Activated T-cell treated with anti-CD3 and anti-CD28 coated beads, Interleukin-2, amount 50 U/mL, for 48 hours (primary cell): ENCODE results near the gene USP49.
"Not testable (repeated sequence)": the region's sequence is repeated elsewhere in the genome, so short reads cannot be mapped to it uniquely, and the experiment has no call there.

Experiments used
- DNase-seq, 2 experiments: peaks; one replicate each; pipeline ENCODE4 v3.0.0-alpha.2; 2020

USP49 gene

GRCh38 chr6:41778895-41779294 lies 116.3 kb downstream of the USP49 start:
- DNase-seq, result no peak

GRCh38 chr6:41777551-41778285 lies 117.5 kb downstream of the USP49 start:
- no peak for DNase-seq

- no peak for DNase-seq
Observed at GRCh38 chr6:41775293-41775882, 119.8 kb downstream of the USP49 start.

- no peak for DNase-seq
Observed at GRCh38 chr6:41774841-41775240, 120.3 kb downstream of the USP49 start.

- DNase-seq, result no peak
Observed at GRCh38 chr6:41771058-41771983, 123.9 kb downstream of the USP49 start.

- DNase-seq, result no peak
Observed at GRCh38 chr6:41770381-41771057, 124.7 kb downstream of the USP49 start.

GRCh38 chr6:41769376-41769775 lies 125.8 kb downstream of the USP49 start:
- no peak for DNase-seq

GRCh38 chr6:41768545-41769308 lies 126.4 kb downstream of the USP49 start:
- DNase-seq, result no peak

GRCh38 chr6:41767112-41767833 lies 127.9 kb downstream of the USP49 start:
- no peak for DNase-seq

GRCh38 chr6:41766043-41766664 lies 129.0 kb downstream of the USP49 start:
- not testable (repeated sequence) for DNase-seq

GRCh38 chr6:41763470-41763869 lies 131.7 kb downstream of the USP49 start:
- no peak for DNase-seq

- no peak for DNase-seq
Observed at GRCh38 chr6:41759905-41760579, 135.1 kb downstream of the USP49 start.

- no peak for DNase-seq
Observed at GRCh38 chr6:41759106-41759904, 135.9 kb downstream of the USP49 start.

- no peak for DNase-seq
Observed at GRCh38 chr6:41758641-41759035, 136.5 kb downstream of the USP49 start.

GRCh38 chr6:41757931-41758640 lies 137.1 kb downstream of the USP49 start:
- no peak for DNase-seq

GRCh38 chr6:41757271-41757670 lies 137.9 kb downstream of the USP49 start:
- DNase-seq, result no peak

GRCh38 chr6:41756354-41756753 lies 138.8 kb downstream of the USP49 start:
- no peak for DNase-seq

- no peak for DNase-seq
Observed at GRCh38 chr6:41755895-41756294, 139.3 kb downstream of the USP49 start.

GRCh38 chr6:41750374-41750773 lies 144.8 kb downstream of the USP49 start:
- no peak for DNase-seq
